ENCODE data around the gene GLIPR2. TPM values are rescaled to one million over a fixed set of nuclear protein-coding genes. Genes with fewer than 3 reads are reported as not detected.

The GLIPR2 gene
- total and polyA plus RNA-seq, 11 donors: 4.7 to 33.0 (median 7.6) TPM

DNA sequence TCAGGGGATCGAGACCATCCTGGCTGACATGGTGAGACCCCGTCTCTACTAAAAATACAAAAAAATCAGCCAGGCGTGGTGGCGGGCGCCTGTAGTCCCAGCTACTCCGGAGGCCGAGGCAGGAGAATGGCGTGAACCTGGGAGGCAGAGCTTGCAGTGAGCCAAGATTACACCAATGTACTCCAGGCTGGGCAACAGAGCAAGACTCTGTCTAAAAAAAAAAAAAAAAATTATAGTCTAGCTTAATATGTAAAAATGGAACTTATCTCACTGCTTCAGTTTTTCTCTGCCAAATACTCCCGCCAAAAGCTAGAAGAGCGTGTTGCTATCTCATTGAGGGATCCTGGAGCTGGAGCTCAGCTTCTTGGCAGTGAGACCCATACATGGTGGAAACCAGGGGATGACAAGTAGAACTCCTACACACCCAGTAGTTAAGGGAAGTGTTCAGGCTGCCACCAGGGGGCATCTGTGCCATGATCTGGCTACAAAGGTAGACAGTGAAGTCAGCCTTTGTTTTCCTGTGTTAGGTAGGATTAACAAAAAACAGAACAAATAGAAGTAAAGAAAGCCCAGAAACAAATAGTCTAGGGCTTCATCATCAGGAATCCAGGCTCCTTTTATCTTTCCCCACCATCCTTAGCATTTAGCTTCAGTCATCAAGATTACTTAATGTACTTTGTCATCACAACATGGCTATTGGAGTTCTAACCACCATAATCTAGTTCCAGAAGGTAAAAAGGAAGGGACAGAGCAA lies 33.6 kb upstream of the GLIPR2 start:
- DNase-seq (peak; percentile 76 to 89 (median 80)), ATAC-seq (peak; percentile 80 to 97 (median 94))
- no peaks in the 10 kb centered on the region for H3K9me3 ChIP-seq
- H3K4me3 ChIP-seq: no peak overlapping the region
- H3K4me1 ChIP-seq: peaks cover 0 to 9% (median 0%) of the 10 kb centered on the region in 12 donors
- TF ChIP-seq CTCF (IDR thresholded peaks at IDR 0.05): peak; percentile 62 to 88 (median 78)
- TF ChIP-seq POLR2A (IDR thresholded peaks at IDR 0.05): no peak
- peaks cover 0 to 19% (median 0%) of the 10 kb centered on the region in 9 donors for H3K36me3 ChIP-seq
- WGBS, 4 donors: 75 to 81% (median 76%) methylated on average over 10 of the region's 10 CpGs
- intact Hi-C loops (cut with DNase I): loop anchor here in 9 of 10 donors (1.0 to 10.0 kb wide), 7 partner anchors 63 to 232 kb away; partner anchors contain the start of gene CCIN (in 1 of the 9)
- H3K27ac ChIP-seq: peak overlapping the region in 3 of 12 donors; percentile 3 to 15 (median 11)
- H3K27me3 ChIP-seq: no peaks in the 10 kb centered on the region

DNA sequence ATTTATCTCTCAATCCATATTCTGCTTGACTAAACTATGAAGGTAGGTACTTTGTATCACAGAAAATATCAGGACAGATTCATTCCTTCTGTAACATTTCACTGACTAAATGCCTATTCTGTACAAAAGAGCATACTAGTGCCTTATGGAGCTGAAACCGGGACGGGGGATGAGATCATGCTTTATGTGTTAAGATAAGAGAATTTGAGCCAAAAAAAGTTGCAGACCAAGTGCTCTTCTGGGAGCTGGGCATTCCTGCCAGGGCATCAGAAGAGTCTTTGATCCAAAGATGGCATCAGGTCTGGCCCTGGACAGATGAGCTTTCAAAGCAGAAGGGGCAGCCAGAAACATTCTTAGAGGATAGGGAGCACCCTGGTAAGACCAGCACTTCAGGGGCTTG lies 27.5 kb upstream of the GLIPR2 start:
- DNase-seq (no peak), ATAC-seq (no peak)
- Histone ChIP-seq H3K27ac (no peak overlapping the region), H3K36me3 (peaks cover 0 to 73% (median 20%) of the 10 kb centered on the region in 9 donors), H3K4me3 (no peak overlapping the region), H3K4me1 (peaks cover 0 to 5% (median 0%) of the 10 kb centered on the region in 12 donors), H3K27me3 (no peaks in the 10 kb centered on the region), H3K9me3 (no peaks in the 10 kb centered on the region)
- intact Hi-C loops (cut with DNase I): loop anchor here in 6 of 10 donors (5.0 to 10.0 kb wide), 4 partner anchors 53 to 226 kb away; no protein-coding TSS in a partner anchor
- TF ChIP-seq POLR2A (IDR thresholded peaks at IDR 0.05) (no peak), CTCF (IDR thresholded peaks at IDR 0.05) (no peak)
- 34 to 61% (median 50%) methylated on average over 2 of the region's 2 CpGs for WGBS, 4 donors

DNA sequence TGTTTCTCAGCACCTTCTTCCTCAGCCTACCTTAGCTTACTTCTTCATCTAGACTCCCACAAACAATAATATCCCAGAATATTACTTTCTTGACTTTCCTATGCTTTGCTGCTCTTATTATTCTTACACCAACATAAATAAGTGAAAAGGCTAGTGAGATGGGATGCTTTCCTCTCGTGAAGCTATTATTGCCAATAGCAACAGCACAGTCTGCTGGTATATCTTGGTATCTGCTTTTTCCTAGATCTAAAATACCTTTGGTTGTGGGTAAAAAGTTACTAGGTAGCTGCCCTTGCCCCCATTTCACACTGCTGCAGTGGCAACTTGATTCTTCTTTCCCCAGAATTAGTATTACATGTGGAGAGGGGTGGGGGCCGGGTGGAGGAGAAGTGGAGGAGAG lies 26.1 kb upstream of the GLIPR2 start:
- intact Hi-C loops (cut with DNase I): no loop called here

More for the DNA sequence above, 26.1 kb upstream of the GLIPR2 start:
- no peak for TF ChIP-seq POLR2A (IDR thresholded peaks at IDR 0.05)
- TF ChIP-seq CTCF (IDR thresholded peaks at IDR 0.05): no peak
- no peak overlapping the region for H3K27ac ChIP-seq
- DNase-seq (no peak), ATAC-seq (no peak)
- no peak overlapping the region for H3K4me3 ChIP-seq
- no peaks in the 10 kb centered on the region for H3K9me3 ChIP-seq
- H3K4me1 ChIP-seq: peaks cover 0 to 5% (median 0%) of the 10 kb centered on the region in 12 donors
- WGBS, 4 donors: 55 to 92% (median 91%) methylated on average over 2 of the region's 2 CpGs
- no peaks in the 10 kb centered on the region for H3K27me3 ChIP-seq
- peaks cover 0 to 67% (median 20%) of the 10 kb centered on the region in 9 donors for H3K36me3 ChIP-seq

Data from heart left ventricle (tissue), 16 donors.